ENCODE results near the gene DEPP1. TPM values are rescaled to one million over a fixed set of nuclear protein-coding genes. Genes with fewer than 3 reads are reported as not detected.

Gene DEPP1
- total RNA-seq, 1 experiment from 2014 or later: 3.8 TPM

DNA sequence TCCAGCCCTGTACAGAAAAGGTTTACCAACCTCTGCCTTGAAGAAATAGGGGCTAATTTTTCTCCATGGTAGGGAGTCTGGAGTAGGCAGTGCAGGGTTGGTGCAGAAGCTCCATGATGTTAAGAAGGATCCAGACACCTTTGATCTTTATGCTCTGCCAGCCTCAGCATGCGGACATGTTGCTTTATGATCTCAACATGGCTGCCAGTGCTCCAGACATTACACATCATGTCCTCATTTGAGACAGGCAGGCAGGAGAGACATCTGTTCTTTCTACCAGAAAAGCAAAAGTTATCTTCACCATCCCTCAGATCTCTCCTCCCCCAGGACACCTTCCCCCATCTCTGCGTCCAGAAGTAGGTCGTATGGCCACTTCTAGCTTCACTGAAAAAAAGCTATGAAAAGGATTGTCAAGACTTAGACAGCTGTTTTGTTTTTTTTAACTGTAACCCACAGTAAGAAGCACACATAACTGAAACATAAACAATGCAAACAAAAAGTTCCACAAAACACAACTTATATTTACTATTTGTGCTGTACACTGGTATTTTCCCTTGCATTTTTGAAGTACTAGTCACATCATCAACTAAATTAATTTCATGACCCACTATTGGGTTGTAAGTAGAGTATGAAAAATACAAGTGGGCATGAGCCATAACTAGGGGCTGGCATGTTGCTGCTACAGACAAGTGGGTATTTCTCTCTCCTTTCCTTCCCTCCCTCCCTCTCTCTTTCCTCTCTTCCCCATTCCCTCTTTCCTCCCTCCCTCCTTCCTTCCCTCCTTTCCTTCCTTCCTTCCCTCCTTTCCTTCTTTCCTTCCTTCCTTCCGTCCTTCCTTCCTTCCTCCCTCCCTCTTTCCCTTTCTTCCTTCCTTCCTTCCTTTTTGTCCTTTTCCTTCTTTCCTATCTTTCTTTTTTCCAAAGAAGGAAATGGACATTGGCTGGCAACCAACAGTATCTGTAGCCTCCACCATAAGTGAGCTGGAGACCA, 21.6 kb downstream of the DEPP1 start:
- Histone ChIP-seq H3K9me3 (ENCODE audit: control insufficient read depth in 1 of 2, insufficient read depth in 1 of 2, low read depth in 1 of 2, low read length in 2 of 2) (no peaks in the 10 kb centered on the region), H3K79me2 (ENCODE audit: insufficient read depth, low read length) (no peaks in the 10 kb centered on the region), H3K4me2 (ENCODE audit: low read length) (no peak overlapping the region), H4K20me1 (ENCODE audit: insufficient read depth) (no peaks in the 10 kb centered on the region), H3K27me3 (ENCODE audit: insufficient read depth, low read length) (no peaks in the 10 kb centered on the region), H3K36me3 (ENCODE audit: control insufficient read depth in 1 of 2, insufficient read depth in 2 of 2, low read length in 2 of 2) (no peaks in the 10 kb centered on the region), H3K27ac (ENCODE audit: low read depth, low read length) (no peak overlapping the region), H3K4me3 (replicated peaks in 1 of 2; ENCODE audit: low read depth in 1 of 2, low read length in 2 of 2) (no peak overlapping the region), H3K9ac (ENCODE audit: low read length) (no peak overlapping the region), H3K4me1 (ENCODE audit: control insufficient read depth in 1 of 2, insufficient read depth in 2 of 2, low read length in 2 of 2) (peaks cover 3 to 17% of the 10 kb centered on the region in 2 experiments; a peak in 3 of 4 replicates), H2AFZ (ENCODE audit: low read depth, low read length, poor library complexity, severe bottlenecking) (no peak overlapping the region), H3K9me2 (ENCODE audit: insufficient read depth) (no peaks in the 10 kb centered on the region)
- BruUV-seq (replicated peaks): no TSS peak
- DNase-seq (ENCODE audit: low read depth, low spot score) (no peak), ATAC-seq (no peak)
- POLR2A ChIA-PET: no interaction called here
- CTCF ChIA-PET: no interaction called here
- intact Hi-C loops (cut with micrococcal nuclease): no loop called here
- RAD21 ChIA-PET (ENCODE audit: low non-redundant PET in 1 of 2, low total read pairs in 2 of 2, uncharacterized antibody in 2 of 2, unreplicated experiment in 2 of 2): no interaction called here
- TF ChIP-seq TCF7L2 (IDR thresholded peaks at IDR 0.05; ENCODE audit: borderline replicate concordance, extremely low read depth, insufficient read depth, insufficient read length) (no peak), RAD21 (IDR thresholded peaks at IDR 0.05; ENCODE audit: low read depth) (no peak), EZH2phosphoT487 (IDR thresholded peaks at IDR 0.05; ENCODE audit: borderline replicate concordance) (no peak), ZNF274 (IDR thresholded peaks at IDR 0.05; ENCODE audit: low read depth, low read length) (no peak), EGR1 (IDR thresholded peaks at IDR 0.05; ENCODE audit: low read depth) (no peak), SIN3A (IDR thresholded peaks at IDR 0.05; ENCODE audit: low read depth) (no peak), CBX3 (IDR thresholded peaks at IDR 0.05; ENCODE audit: low read depth) (no peak), POLR2AphosphoS5 (IDR thresholded peaks at IDR 0.05; ENCODE audit: low read depth, low read length) (no peak), CEBPB (IDR thresholded peaks at IDR 0.05; ENCODE audit: low read depth) (no peak), SP1 (IDR thresholded peaks at IDR 0.05; ENCODE audit: low read depth) (no peak), YY1 (IDR thresholded peaks at IDR 0.05; ENCODE audit: extremely low read depth, insufficient replicate concordance, low read depth, low read length) (no peak), ELF1 (IDR thresholded peaks at IDR 0.05; ENCODE audit: borderline replicate concordance, low read depth) (no peak)
- TF ChIP-seq, protein P1, sequence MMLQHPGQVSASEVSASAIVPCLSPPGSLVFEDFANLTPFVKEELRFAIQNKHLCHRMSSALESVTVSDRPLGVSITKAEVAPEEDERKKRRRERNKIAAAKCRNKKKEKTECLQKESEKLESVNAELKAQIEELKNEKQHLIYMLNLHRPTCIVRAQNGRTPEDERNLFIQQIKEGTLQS (IDR thresholded peaks at IDR 0.05): no peak
- TF ChIP-seq, protein P2, sequence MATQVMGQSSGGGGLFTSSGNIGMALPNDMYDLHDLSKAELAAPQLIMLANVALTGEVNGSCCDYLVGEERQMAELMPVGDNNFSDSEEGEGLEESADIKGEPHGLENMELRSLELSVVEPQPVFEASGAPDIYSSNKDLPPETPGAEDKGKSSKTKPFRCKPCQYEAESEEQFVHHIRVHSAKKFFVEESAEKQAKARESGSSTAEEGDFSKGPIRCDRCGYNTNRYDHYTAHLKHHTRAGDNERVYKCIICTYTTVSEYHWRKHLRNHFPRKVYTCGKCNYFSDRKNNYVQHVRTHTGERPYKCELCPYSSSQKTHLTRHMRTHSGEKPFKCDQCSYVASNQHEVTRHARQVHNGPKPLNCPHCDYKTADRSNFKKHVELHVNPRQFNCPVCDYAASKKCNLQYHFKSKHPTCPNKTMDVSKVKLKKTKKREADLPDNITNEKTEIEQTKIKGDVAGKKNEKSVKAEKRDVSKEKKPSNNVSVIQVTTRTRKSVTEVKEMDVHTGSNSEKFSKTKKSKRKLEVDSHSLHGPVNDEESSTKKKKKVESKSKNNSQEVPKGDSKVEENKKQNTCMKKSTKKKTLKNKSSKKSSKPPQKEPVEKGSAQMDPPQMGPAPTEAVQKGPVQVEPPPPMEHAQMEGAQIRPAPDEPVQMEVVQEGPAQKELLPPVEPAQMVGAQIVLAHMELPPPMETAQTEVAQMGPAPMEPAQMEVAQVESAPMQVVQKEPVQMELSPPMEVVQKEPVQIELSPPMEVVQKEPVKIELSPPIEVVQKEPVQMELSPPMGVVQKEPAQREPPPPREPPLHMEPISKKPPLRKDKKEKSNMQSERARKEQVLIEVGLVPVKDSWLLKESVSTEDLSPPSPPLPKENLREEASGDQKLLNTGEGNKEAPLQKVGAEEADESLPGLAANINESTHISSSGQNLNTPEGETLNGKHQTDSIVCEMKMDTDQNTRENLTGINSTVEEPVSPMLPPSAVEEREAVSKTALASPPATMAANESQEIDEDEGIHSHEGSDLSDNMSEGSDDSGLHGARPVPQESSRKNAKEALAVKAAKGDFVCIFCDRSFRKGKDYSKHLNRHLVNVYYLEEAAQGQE (IDR thresholded peaks at IDR 0.05; ENCODE audit: low read depth): no peak
- TF ChIP-seq, protein P3, sequence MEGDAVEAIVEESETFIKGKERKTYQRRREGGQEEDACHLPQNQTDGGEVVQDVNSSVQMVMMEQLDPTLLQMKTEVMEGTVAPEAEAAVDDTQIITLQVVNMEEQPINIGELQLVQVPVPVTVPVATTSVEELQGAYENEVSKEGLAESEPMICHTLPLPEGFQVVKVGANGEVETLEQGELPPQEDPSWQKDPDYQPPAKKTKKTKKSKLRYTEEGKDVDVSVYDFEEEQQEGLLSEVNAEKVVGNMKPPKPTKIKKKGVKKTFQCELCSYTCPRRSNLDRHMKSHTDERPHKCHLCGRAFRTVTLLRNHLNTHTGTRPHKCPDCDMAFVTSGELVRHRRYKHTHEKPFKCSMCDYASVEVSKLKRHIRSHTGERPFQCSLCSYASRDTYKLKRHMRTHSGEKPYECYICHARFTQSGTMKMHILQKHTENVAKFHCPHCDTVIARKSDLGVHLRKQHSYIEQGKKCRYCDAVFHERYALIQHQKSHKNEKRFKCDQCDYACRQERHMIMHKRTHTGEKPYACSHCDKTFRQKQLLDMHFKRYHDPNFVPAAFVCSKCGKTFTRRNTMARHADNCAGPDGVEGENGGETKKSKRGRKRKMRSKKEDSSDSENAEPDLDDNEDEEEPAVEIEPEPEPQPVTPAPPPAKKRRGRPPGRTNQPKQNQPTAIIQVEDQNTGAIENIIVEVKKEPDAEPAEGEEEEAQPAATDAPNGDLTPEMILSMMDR (IDR thresholded peaks at IDR 0.05 in 2 of 3, conservative IDR thresholded peaks at IDR 0.05 in 1 of 3; ENCODE audit: borderline replicate concordance in 1 of 3, insufficient read depth in 1 of 3, low read depth in 2 of 3, low read length in 2 of 3): no peak
- TF ChIP-seq, protein P4, sequence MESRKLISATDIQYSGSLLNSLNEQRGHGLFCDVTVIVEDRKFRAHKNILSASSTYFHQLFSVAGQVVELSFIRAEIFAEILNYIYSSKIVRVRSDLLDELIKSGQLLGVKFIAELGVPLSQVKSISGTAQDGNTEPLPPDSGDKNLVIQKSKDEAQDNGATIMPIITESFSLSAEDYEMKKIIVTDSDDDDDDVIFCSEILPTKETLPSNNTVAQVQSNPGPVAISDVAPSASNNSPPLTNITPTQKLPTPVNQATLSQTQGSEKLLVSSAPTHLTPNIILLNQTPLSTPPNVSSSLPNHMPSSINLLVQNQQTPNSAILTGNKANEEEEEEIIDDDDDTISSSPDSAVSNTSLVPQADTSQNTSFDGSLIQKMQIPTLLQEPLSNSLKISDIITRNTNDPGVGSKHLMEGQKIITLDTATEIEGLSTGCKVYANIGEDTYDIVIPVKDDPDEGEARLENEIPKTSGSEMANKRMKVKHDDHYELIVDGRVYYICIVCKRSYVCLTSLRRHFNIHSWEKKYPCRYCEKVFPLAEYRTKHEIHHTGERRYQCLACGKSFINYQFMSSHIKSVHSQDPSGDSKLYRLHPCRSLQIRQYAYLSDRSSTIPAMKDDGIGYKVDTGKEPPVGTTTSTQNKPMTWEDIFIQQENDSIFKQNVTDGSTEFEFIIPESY (IDR thresholded peaks at IDR 0.05; ENCODE audit: extremely low read depth, insufficient replicate concordance, low read length): no peak
- TF ChIP-seq, protein P5, sequence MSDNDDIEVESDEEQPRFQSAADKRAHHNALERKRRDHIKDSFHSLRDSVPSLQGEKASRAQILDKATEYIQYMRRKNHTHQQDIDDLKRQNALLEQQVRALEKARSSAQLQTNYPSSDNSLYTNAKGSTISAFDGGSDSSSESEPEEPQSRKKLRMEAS (IDR thresholded peaks at IDR 0.05): no peak
